HepG2 (cell line): ENCODE data around the gene CYTH1. TPM values are rescaled to one million over a fixed set of nuclear protein-coding genes. Genes with fewer than 3 reads are reported as not detected.

Source experiments
- ATAC-seq: fragments of 200-7000 bp; cut with Tn5 transposase; 3 replicates; pipeline ENCODE4 v1.9.1; 2020; ENCODE audit warnings: mild to moderate bottlenecking, moderate library complexity
- BruUV-seq: library from RNA; stranded (reverse); fragments of 400-500 nt; replicated peaks from 2 replicates; lab custom pipeline; 2021; lab: Mats Ljungman, UMichigan
- CTCF ChIA-PET: fragments of 300-600 bp; formaldehyde crosslinking; extraction: SDS; loops from one replicate; lab custom pipeline; 2021; ENCODE audit warnings: low total read pairs, inconsistent platforms, low intra/inter-chr PET ratio; lab: Yijun Ruan, JAX
- POLR2A ChIA-PET: fragments of 350-600 bp; sonication (Branson Sonifier 250); formaldehyde crosslinking; loops from one replicate; lab custom pipeline; 2020; ENCODE audit warnings: antibody characterized with exemption, inconsistent platforms; lab: Yijun Ruan, JAX
- DNase-seq: peaks from one replicate; pipeline ENCODE4 v3.0.0-alpha.2; 2015; ENCODE audit warnings: low spot score
- FAIRE-seq: peaks from 3 replicates; lab custom pipeline; 2011; peaks lifted over from hg19 to GRCh38; lab: Jason Lieb, UNC
- H2AFZ ChIP-seq: one replicate; pipeline ENCODE4 v1.6.1; 2011; ENCODE audit warnings: low read length, inconsistent platforms
- H3K27ac ChIP-seq: fragments of 300-600 bp; 3 replicates; pipeline ENCODE4 v1.8.0; 2011; ENCODE audit warnings: mixed run types, mild to moderate bottlenecking, mixed read lengths, low read length, inconsistent platforms; ENCODE audit not compliant: insufficient read depth; ENCODE audit errors: extremely low read length
- H3K27me3 ChIP-seq, 2 experiments: fragments of 200-600 bp in 1 of 2; 2 replicates in 1 of 2; 3 replicates in 1 of 2; pipeline versions ENCODE4 v1.6.0 to v1.8.0; 2011; ENCODE audit warnings: low read length in 2 of 2, mild to moderate bottlenecking in 2 of 2, moderate library complexity in 2 of 2, inconsistent platforms in 1 of 2; ENCODE audit not compliant: insufficient read depth in 2 of 2, control insufficient read depth in 1 of 2
- H3K36me3 ChIP-seq, 2 experiments: fragments of 200-600 bp in 1 of 2; replicated peaks in 1 of 2; 2 replicates in 1 of 2; 3 replicates in 1 of 2; pipeline versions ENCODE4 v1.5.1 to v1.8.0; 2011; ENCODE audit warnings: low read length in 2 of 2, inconsistent platforms in 1 of 2; ENCODE audit not compliant: insufficient read depth in 2 of 2, control insufficient read depth in 1 of 2
- H3K4me1 ChIP-seq: 2 replicates; pipeline ENCODE4 v1.5.1; 2012; ENCODE audit warnings: low read length, inconsistent platforms; ENCODE audit not compliant: insufficient read depth
- H3K4me2 ChIP-seq: 2 replicates; pipeline ENCODE4 v1.6.0; 2011; ENCODE audit warnings: low read depth, low read length, inconsistent platforms
- H3K4me3 ChIP-seq, 3 experiments: fragments of 200-600 bp in 1 of 3; sonication (generic), shearing (Covaris generic) in 1 of 3; replicated peaks in 1 of 3; 2 replicates each; pipeline ENCODE4 v1.5.1; 2011 to 2016; ENCODE audit warnings: low read length in 3 of 3, inconsistent platforms in 2 of 3, low read depth in 2 of 3, mild to moderate bottlenecking in 2 of 3, control low read depth in 1 of 3, mixed read lengths in 1 of 3; ENCODE audit not compliant: insufficient read depth in 1 of 3
- H3K79me2 ChIP-seq: one replicate; pipeline ENCODE4 v1.6.1; 2011; ENCODE audit warnings: low read length, inconsistent platforms; ENCODE audit not compliant: insufficient read depth
- H3K9ac ChIP-seq: 2 replicates; pipeline ENCODE4 v1.6.0; 2011; ENCODE audit warnings: mild to moderate bottlenecking, low read depth, low read length, inconsistent platforms; ENCODE audit not compliant: insufficient read depth
- H3K9me3 ChIP-seq: 2 replicates; pipeline ENCODE4 v1.5.1; 2012; ENCODE audit warnings: mild to moderate bottlenecking, low read length
- H4K20me1 ChIP-seq: 2 replicates; pipeline ENCODE4 v1.6.0; 2011; ENCODE audit warnings: inconsistent platforms, mild to moderate bottlenecking, low read length, moderate library complexity; ENCODE audit not compliant: insufficient read depth
- CCDC6 ChIP-seq: sonication (generic); formaldehyde crosslinking; IDR thresholded peaks from 2 replicates; pipeline ENCODE4 v1.8.1; 2022; ENCODE audit warnings: mild to moderate bottlenecking, missing genetic modification reagents, moderate library complexity
- MAFF ChIP-seq: IDR thresholded peaks from 2 replicates; pipeline ENCODE4 v1.6.1; 2011; ENCODE audit warnings: low read depth, low read length, improper control_type of control experiment
- MIER3 ChIP-seq: IDR thresholded peaks from 2 replicates; pipeline ENCODE4 v1.6.1; 2016; ENCODE audit warnings: missing compliant biosample characterization, borderline replicate concordance
- NFYC ChIP-seq: IDR thresholded peaks from 2 replicates; pipeline ENCODE4 v1.6.1; 2016; ENCODE audit warnings: missing genetic modification reagents, missing compliant biosample characterization
- RAD21 ChIP-seq: fragments of 450-650 bp; formaldehyde crosslinking; IDR thresholded peaks from 2 replicates; pipeline ENCODE4 v1.5.0; 2020; ENCODE audit warnings: mild to moderate bottlenecking
- TSC22D2 ChIP-seq: sonication (generic); formaldehyde crosslinking; IDR thresholded peaks from 2 replicates; pipeline ENCODE4 v1.5.1; 2020; ENCODE audit warnings: missing genetic modification reagents, mild to moderate bottlenecking, borderline replicate concordance
- ZBTB37 ChIP-seq: sonication (generic); formaldehyde crosslinking; IDR thresholded peaks from 2 replicates; pipeline ENCODE4 v1.4.0; 2020; ENCODE audit warnings: mild to moderate bottlenecking, missing genetic modification reagents
- ZFAT ChIP-seq: sonication (generic); formaldehyde crosslinking; conservative IDR thresholded peaks from 2 replicates; pipeline ENCODE4 v1.8.1; 2023; ENCODE audit warnings: missing genetic modification reagents, inconsistent platforms
- ZNF160 ChIP-seq: sonication (generic); formaldehyde crosslinking; IDR thresholded peaks from 2 replicates; pipeline ENCODE4 v1.8.0; 2022; ENCODE audit warnings: mild to moderate bottlenecking, inconsistent platforms, missing genetic modification reagents
- ZNF30 ChIP-seq: sonication (generic); formaldehyde crosslinking; IDR thresholded peaks from 2 replicates; pipeline ENCODE4 v1.5.0; 2020; ENCODE audit warnings: mild to moderate bottlenecking, missing genetic modification reagents
- ZNF512 ChIP-seq: sonication (generic); formaldehyde crosslinking; IDR thresholded peaks from 2 replicates; pipeline ENCODE4 v1.4.0; 2020; ENCODE audit warnings: mild to moderate bottlenecking, missing genetic modification reagents
- ZNF564 ChIP-seq: sonication (generic); formaldehyde crosslinking; IDR thresholded peaks from 2 replicates; pipeline ENCODE4 v1.8.1; 2023; ENCODE audit warnings: mild to moderate bottlenecking, missing genetic modification reagents
- ZNF740 ChIP-seq: sonication (generic); formaldehyde crosslinking; IDR thresholded peaks from 2 replicates; pipeline ENCODE4 v1.4.0; 2020; ENCODE audit warnings: missing genetic modification reagents
- ZNF883 ChIP-seq: sonication (generic); formaldehyde crosslinking; IDR thresholded peaks from 2 replicates; pipeline ENCODE4 v1.5.1; 2020; ENCODE audit warnings: mild to moderate bottlenecking, missing genetic modification reagents; ENCODE audit errors: not compliant biosample characterization
- ZSCAN12 ChIP-seq: sonication (generic); formaldehyde crosslinking; IDR thresholded peaks from 2 replicates; pipeline ENCODE4 v1.9.0; 2021; ENCODE audit warnings: mild to moderate bottlenecking, missing genetic modification reagents
- WGBS: methylation state at CpG from one replicate; pipeline ENCODE4 v1.1.6; 2017; ENCODE audit warnings: low lambda C conversion rate; 5-methylcytosine and 5-hydroxymethylcytosine counted together
- in situ Hi-C: cut with HindIII; loops from 2 replicates; pipeline ENCODE4 v1.10.0; 2017; ENCODE audit warnings: low pct_unique_long_range_greater_than_20kb; ENCODE audit not compliant: extremely low pct_ligation_motif_present
- intact Hi-C: fragments of 100-400 bp; cut with micrococcal nuclease; formaldehyde crosslinking; loops from one replicate; pipeline ENCODE4 v1.10.0; 2022; ENCODE audit not compliant: unreplicated experiment
- polyA plus RNA-seq, 8 experiments: library from polyadenylated mRNA; depleted of rRNA in 3 of 8; stranded (reverse) in 7 of 8; unstranded in 1 of 8; fragments of >200 nt; fragmentation: Illumina TruSeq in 4 of 8; extraction: Trizol in 4 of 8; gene quantifications; 2 replicates each; pipeline versions ENCODE4 v1.2.1 to v1.2.3, GENCODE V29; 2011 to 2016; ENCODE audit warnings: low read depth in 4 of 8, missing spikeins in 1 of 8, mixed read lengths in 1 of 8; ENCODE audit not compliant: insufficient read depth in 1 of 8
- total RNA-seq, 5 experiments: library from RNA; depleted of rRNA; stranded (reverse); fragments of >200 nt; fragmentation: Illumina TruSeq; extraction: Trizol; gene quantifications; 2 replicates each; pipeline ENCODE4 v1.2.3, GENCODE V29; 2016; ENCODE audit warnings: low read depth in 1 of 5

The CYTH1 gene
- total and polyA plus RNA-seq, 2 of the 13 experiments (the other 11 are each of a cell fraction or from before 2014, with no cell fraction given), result 20.1 to 48.9 TPM

- Histone ChIP-seq H2AFZ (no peak overlapping the region), H3K27me3 (no peaks in the 10 kb centered on the region), H3K9ac (no peak overlapping the region), H3K4me2 (no peak overlapping the region), H3K4me1 (peaks cover 8% of the 10 kb centered on the region; the same call in 1 of the 2 replicates), H3K36me3 (peaks cover 22 to 61% of the 10 kb centered on the region in 2 experiments)
- intact Hi-C loops, result no loop called here
- 93% methylated on average over 14 of the region's 17 CpGs for WGBS
- DNase-seq (no peak), ATAC-seq (no peak), FAIRE-seq (no peak)
- POLR2A ChIA-PET, result interaction anchor here (1.0 kb wide), 1 partner anchor 9 kb away, joined by 4 read pairs; no protein-coding TSS in a partner anchor
- in situ Hi-C loops, result no loop called here
- TF ChIP-seq ZNF512 (CRISPR knock-in tag) (no peak), ZNF160 (CRISPR knock-in tag) (no peak), ZNF883 (CRISPR knock-in tag) (no peak), MAFF (no peak), ZBTB37 (CRISPR knock-in tag) (no peak), MIER3 (CRISPR knock-in tag) (no peak), ZNF740 (no peak), CCDC6 (no peak), ZSCAN12 (CRISPR knock-in tag) (no peak), RAD21 (CRISPR knock-in tag) (no peak), ZNF30 (no peak), ZNF564 (no peak), NFYC (CRISPR knock-in tag) (no peak), TSC22D2 (CRISPR knock-in tag) (no peak), ZFAT (CRISPR knock-in tag) (no peak)
- TF ChIP-seq, all 625 proteins: peak for 0
- Histone ChIP-seq H3K27ac (no peak overlapping the region), H4K20me1 (no peaks in the 10 kb centered on the region), H3K9me3 (no peaks in the 10 kb centered on the region), H3K4me3 (no peak overlapping the region), H3K79me2 (no peaks in the 10 kb centered on the region)
- CTCF ChIA-PET, result no interaction called here
- BruUV-seq, result no TSS peak
Observed at GRCh38 chr17:78675316-78675616, 106.8 kb downstream of the CYTH1 start.
